ENCODE data around the gene THG1L.
"Not testable (repeated sequence)": the region's sequence is repeated elsewhere in the genome, so short reads cannot be mapped to it uniquely, and the experiment has no call there.

Gene THG1L

GRCh38 chr5:157731272-157732129, at the start of gene THG1L:
Gene THG1L, plus strand, starts transcription at chr5:157731420. Its CDS starts 21 bp downstream, at chr5:157731441.
- DNase-seq, result peak; percentile 98

GRCh38 chr5:157682257-157682656, 49.0 kb upstream of the THG1L start:
- no peak for DNase-seq

GRCh38 chr5:157686276-157687197, 44.7 kb upstream of the THG1L start:
- not testable (repeated sequence) for DNase-seq

- no peak for DNase-seq
These were observed 44.0 kb upstream of the THG1L start for GRCh38 chr5:157687198-157687554.

GRCh38 chr5:157689942-157690689, 41.1 kb upstream of the THG1L start:
- DNase-seq, result no peak

GRCh38 chr5:157690690-157691433, 40.4 kb upstream of the THG1L start:
- no peak for DNase-seq

- not testable (repeated sequence) for DNase-seq
These were observed 37.4 kb upstream of the THG1L start for GRCh38 chr5:157693816-157694215.

GRCh38 chr5:157696154-157696553, 35.1 kb upstream of the THG1L start:
- DNase-seq, result not testable (repeated sequence)

- DNase-seq, result not testable (repeated sequence)
These were observed 32.5 kb upstream of the THG1L start for GRCh38 chr5:157698674-157699073.

- no peak for DNase-seq
These were observed 27.5 kb upstream of the THG1L start for GRCh38 chr5:157703736-157704135.

GRCh38 chr5:157708866-157709265, 22.4 kb upstream of the THG1L start:
- no peak for DNase-seq

GRCh38 chr5:157709346-157709745, 21.9 kb upstream of the THG1L start:
- DNase-seq, result no peak

GRCh38 chr5:157710431-157710830, 20.8 kb upstream of the THG1L start:
- DNase-seq, result no peak

GRCh38 chr5:157710882-157711281, 20.3 kb upstream of the THG1L start:
- no peak for DNase-seq

GRCh38 chr5:157713830-157714595, 17.2 kb upstream of the THG1L start:
- DNase-seq, result no peak

GRCh38 chr5:157714596-157714864, 16.7 kb upstream of the THG1L start:
- no peak for DNase-seq

GRCh38 chr5:157718519-157718918, 12.7 kb upstream of the THG1L start:
- DNase-seq, result peak; percentile 45

GRCh38 chr5:157719245-157719644, 12.0 kb upstream of the THG1L start:
- DNase-seq, result no peak

- no peak for DNase-seq
These were observed 10.1 kb upstream of the THG1L start for GRCh38 chr5:157721159-157721558.

GRCh38 chr5:157722895-157723294, 8.3 kb upstream of the THG1L start:
- DNase-seq, result not testable (repeated sequence)

- DNase-seq, result not testable (repeated sequence)
These were observed 4.6 kb upstream of the THG1L start for GRCh38 chr5:157726607-157727006.

GRCh38 chr5:157727858-157728257, 3.4 kb upstream of the THG1L start:
- not testable (repeated sequence) for DNase-seq

All from right forelimb (tissue), 1 donor.